Breast epithelium (tissue), 4 donors: ENCODE data around the gene IBSP. TPM values are rescaled to one million over a fixed set of nuclear protein-coding genes. Genes with fewer than 3 reads are reported as not detected.

Experiments
- DNase-seq, 2 donors: peaks; one replicate each; pipeline ENCODE4 v3.0.0-alpha.2; 2019; ENCODE audit warnings: low spot score in 2 of 2
- H3K27ac ChIP-seq, 2 donors: fragments of 200-600 bp; sonication (generic) in 1 of 2; one replicate each; pipeline ENCODE4 v1.5.1; 2016 to 2019; ENCODE audit warnings: mild to moderate bottlenecking in 1 of 2
- H3K27me3 ChIP-seq, 2 donors: fragments of 200-600 bp; sonication (generic) in 1 of 2; one replicate each; pipeline versions ENCODE4 v1.5.1 to v1.6.0; 2017 to 2019; ENCODE audit warnings: control low read depth in 1 of 2, mild to moderate bottlenecking in 1 of 2
- H3K36me3 ChIP-seq: fragments of 200-600 bp; one replicate; pipeline ENCODE4 v1.5.1; 2019
- H3K4me1 ChIP-seq, 2 donors: fragments of 200-600 bp; sonication (generic); one replicate each; pipeline ENCODE4 v1.5.1; 2016 to 2019; ENCODE audit warnings: control low read depth in 1 of 2
- H3K4me3 ChIP-seq, 3 donors: fragments of 200-600 bp; sonication (generic); 1 replicate in 2 of 3; 2 replicates in 1 of 3; pipeline ENCODE4 v1.5.1; 2016 to 2019; ENCODE audit warnings: mild to moderate bottlenecking in 3 of 3, moderate library complexity in 2 of 3
- H3K9me3 ChIP-seq, 2 donors: fragments of 200-600 bp; sonication (generic) in 1 of 2; one replicate each; pipeline ENCODE4 v1.5.1; 2016 to 2019; ENCODE audit warnings: control low read depth in 1 of 2
- POLR2A ChIP-seq: fragments of 450-650 bp; IDR thresholded peaks from one replicate; pipeline ENCODE4 v1.6.1; 2016; ENCODE audit warnings: antibody characterized with exemption, mild to moderate bottlenecking, moderate library complexity
- POLR2AphosphoS5 ChIP-seq, 3 donors: sonication (generic); formaldehyde crosslinking; IDR thresholded peaks; one replicate each; pipeline ENCODE4 v1.6.1; 2017; ENCODE audit warnings: antibody characterized with exemption in 3 of 3
- intact Hi-C: fragments of 100-400 bp; cut with DNase I; formaldehyde crosslinking; loops from one replicate; pipeline ENCODE4 v1.15.1; 2023; ENCODE audit warnings: low total_unique reads
- total RNA-seq, 3 donors: library from RNA; depleted of rRNA; stranded (reverse); fragments of >200 nt; gene quantifications; one replicate each; pipeline ENCODE4 v1.1.0, GENCODE V29; 2016
- TF ChIP-seq, protein P1 (sequence below), 3 donors: fragments of 450-650 bp; IDR thresholded peaks; one replicate each; pipeline ENCODE4 v1.5.1; 2016 to 2017; ENCODE audit warnings: antibody characterized with exemption in 3 of 3, mild to moderate bottlenecking in 3 of 3, moderate library complexity in 3 of 3

The IBSP gene
- total RNA-seq, 3 donors from 2014 or later = not detected

- no peaks in the 10 kb centered on the region for H3K36me3 ChIP-seq
- no peaks in the 10 kb centered on the region for H3K27me3 ChIP-seq
- TF ChIP-seq, protein P1, sequence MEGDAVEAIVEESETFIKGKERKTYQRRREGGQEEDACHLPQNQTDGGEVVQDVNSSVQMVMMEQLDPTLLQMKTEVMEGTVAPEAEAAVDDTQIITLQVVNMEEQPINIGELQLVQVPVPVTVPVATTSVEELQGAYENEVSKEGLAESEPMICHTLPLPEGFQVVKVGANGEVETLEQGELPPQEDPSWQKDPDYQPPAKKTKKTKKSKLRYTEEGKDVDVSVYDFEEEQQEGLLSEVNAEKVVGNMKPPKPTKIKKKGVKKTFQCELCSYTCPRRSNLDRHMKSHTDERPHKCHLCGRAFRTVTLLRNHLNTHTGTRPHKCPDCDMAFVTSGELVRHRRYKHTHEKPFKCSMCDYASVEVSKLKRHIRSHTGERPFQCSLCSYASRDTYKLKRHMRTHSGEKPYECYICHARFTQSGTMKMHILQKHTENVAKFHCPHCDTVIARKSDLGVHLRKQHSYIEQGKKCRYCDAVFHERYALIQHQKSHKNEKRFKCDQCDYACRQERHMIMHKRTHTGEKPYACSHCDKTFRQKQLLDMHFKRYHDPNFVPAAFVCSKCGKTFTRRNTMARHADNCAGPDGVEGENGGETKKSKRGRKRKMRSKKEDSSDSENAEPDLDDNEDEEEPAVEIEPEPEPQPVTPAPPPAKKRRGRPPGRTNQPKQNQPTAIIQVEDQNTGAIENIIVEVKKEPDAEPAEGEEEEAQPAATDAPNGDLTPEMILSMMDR (IDR thresholded peaks at IDR 0.05) = no peak
- TF ChIP-seq POLR2A = no peak
- TF ChIP-seq POLR2AphosphoS5 (IDR thresholded peaks at IDR 0.05) = no peak
- H3K27ac ChIP-seq = no peak overlapping the region
- DNase-seq = no peak
- H3K4me3 ChIP-seq = no peak overlapping the region
- H3K4me1 ChIP-seq = no peaks in the 10 kb centered on the region
- H3K9me3 ChIP-seq = no peaks in the 10 kb centered on the region
- intact Hi-C loops = no loop called here
Measured at GRCh38 chr4:87840149-87840548, 40.8 kb downstream of the IBSP start.

- Histone ChIP-seq H3K27ac (no peak overlapping the region), H3K4me1 (no peaks in the 10 kb centered on the region), H3K9me3 (no peaks in the 10 kb centered on the region), H3K27me3 (no peaks in the 10 kb centered on the region), H3K36me3 (no peaks in the 10 kb centered on the region), H3K4me3 (no peak overlapping the region)
- TF ChIP-seq, protein P1 (IDR thresholded peaks at IDR 0.05) = no peak
- TF ChIP-seq POLR2AphosphoS5 (IDR thresholded peaks at IDR 0.05) (no peak), POLR2A (no peak)
- no peak for DNase-seq
- intact Hi-C loops = loop anchor here (2.0 kb wide), 1 partner anchor 41 kb away; no protein-coding TSS in a partner anchor
Measured at GRCh38 chr4:87843936-87844335, 44.6 kb downstream of the IBSP start.

DNA sequence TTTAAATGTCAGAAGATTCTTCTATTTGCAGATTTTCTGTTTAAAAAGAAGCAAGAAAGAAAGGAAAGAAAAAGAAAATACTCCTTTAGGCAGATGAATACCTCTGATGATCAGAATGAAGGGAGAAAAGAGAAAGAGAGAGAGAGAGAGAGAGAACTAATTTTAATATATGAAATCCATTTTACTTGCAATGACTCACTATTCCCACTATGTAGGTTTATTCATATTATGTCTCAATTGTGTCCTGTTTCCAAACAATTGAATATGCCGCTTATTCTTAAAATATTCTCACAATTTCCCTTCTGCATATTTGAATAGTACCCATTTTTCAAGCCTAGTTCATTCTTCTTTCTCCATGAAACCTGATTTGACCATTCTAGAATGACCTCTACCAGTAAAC lies 45.1 kb downstream of the IBSP start:
- TF ChIP-seq POLR2A = no peak
- TF ChIP-seq, protein P1 (IDR thresholded peaks at IDR 0.05) = no peak
- TF ChIP-seq POLR2AphosphoS5 (IDR thresholded peaks at IDR 0.05) = no peak
- intact Hi-C loops = loop anchor here (2.0 kb wide), 1 partner anchor 42 kb away; no protein-coding TSS in a partner anchor
- Histone ChIP-seq H3K4me1 (no peaks in the 10 kb centered on the region), H3K4me3 (no peak overlapping the region), H3K36me3 (no peaks in the 10 kb centered on the region), H3K9me3 (no peaks in the 10 kb centered on the region), H3K27ac (no peak overlapping the region), H3K27me3 (no peaks in the 10 kb centered on the region)
- no peak for DNase-seq

DNA sequence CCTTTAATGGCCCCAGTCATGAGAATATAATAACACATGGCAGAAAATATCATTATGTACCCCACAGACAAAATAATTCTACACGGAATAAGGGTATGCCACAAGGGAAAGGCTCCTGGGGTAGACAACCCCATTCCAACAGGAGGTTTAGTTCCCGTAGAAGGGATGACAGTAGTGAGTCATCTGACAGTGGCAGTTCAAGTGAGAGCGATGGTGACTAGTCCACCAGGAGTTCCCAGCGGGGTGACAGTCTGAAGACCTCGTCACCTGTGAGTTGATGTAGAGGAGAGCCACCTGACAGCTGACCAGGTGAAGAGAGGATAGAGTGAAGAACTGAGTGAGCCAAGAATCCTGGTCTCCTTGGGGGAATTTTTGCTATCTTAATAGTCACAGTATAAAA lies 46.9 kb downstream of the IBSP start:
- DNase-seq = no peak
- Histone ChIP-seq H3K4me3 (no peak overlapping the region), H3K27ac (no peak overlapping the region), H3K9me3 (no peaks in the 10 kb centered on the region), H3K36me3 (no peaks in the 10 kb centered on the region), H3K4me1 (no peaks in the 10 kb centered on the region), H3K27me3 (no peaks in the 10 kb centered on the region)
- TF ChIP-seq POLR2A (no peak), POLR2AphosphoS5 (IDR thresholded peaks at IDR 0.05) (no peak)
- TF ChIP-seq, protein P1 (IDR thresholded peaks at IDR 0.05) = no peak
- intact Hi-C loops = no loop called here

DNA sequence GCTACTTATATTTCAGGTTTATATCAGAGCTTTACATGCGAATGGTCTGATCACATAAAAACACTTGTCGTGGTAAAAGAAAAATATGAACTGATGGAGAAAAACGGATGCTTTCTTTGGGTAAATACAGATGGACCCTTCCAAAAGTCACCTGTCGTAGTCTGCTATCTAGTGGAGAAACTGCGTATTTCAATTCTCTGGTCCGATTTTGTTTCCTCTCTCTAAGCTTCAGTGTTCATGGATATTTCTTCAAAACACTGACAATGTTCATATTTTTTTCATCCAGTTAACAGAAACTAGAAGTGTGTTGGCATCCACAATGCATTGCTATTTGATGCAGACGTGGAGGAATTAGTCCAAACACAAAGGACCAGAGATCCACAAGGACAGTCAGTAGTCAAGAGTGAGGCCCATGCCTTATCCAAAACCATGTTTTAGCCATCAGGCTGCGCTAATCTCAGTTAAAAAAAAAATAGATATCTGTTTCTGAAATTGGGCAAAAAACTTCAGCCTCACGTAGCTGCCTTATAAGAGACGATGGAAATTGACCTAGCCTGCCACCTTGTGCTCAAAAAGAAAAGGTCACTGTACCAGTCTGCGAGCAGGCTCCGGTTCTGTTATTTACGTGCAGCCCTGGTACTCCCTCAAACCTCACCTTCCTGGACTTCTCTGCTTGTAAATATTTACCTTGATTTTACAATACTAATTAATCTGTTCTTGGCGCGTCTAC lies 49.4 kb downstream of the IBSP start:
- no peaks in the 10 kb centered on the region for H3K9me3 ChIP-seq
- intact Hi-C loops = no loop called here

More for the DNA sequence above, 49.4 kb downstream of the IBSP start:
- Histone ChIP-seq H3K4me3 (peak overlapping the region in 2 of 3 donors; percentile 26 to 50), H3K27ac (no peak overlapping the region), H3K27me3 (no peaks in the 10 kb centered on the region), H3K36me3 (no peaks in the 10 kb centered on the region), H3K4me1 (no peaks in the 10 kb centered on the region)
- no peak for TF ChIP-seq POLR2AphosphoS5 (IDR thresholded peaks at IDR 0.05)
- TF ChIP-seq, protein P1 (IDR thresholded peaks at IDR 0.05) = peak; percentile 53 to 54 (median 54)
- DNase-seq = peak in 1 of 2 donors; percentile 24
